ENCODE results near the gene RBBP8NL. TPM values are rescaled to one million over a fixed set of nuclear protein-coding genes. Genes with fewer than 3 reads are reported as not detected.

RBBP8NL gene
- total RNA-seq, 1 experiment from 2014 or later: 1.5 TPM

GRCh38 chr20:62381842-62382241 is 45.5 kb downstream of the RBBP8NL start:
- H3K4me1 Mint-ChIP-seq: peaks cover 25% of the 10 kb centered on the region
- ATAC-seq (no peak), DNase-seq (ENCODE audit: low spot score) (no peak)
- TF ChIP-seq USF1 (CRISPR knock-in tag; IDR thresholded peaks at IDR 0.05) (no peak), FOXP4 (CRISPR knock-in tag; IDR thresholded peaks at IDR 0.05) (no peak), ZBTB43 (CRISPR knock-in tag; IDR thresholded peaks at IDR 0.05) (no peak), ZNF219 (CRISPR knock-in tag; IDR thresholded peaks at IDR 0.05; ENCODE audit: borderline replicate concordance) (no peak), GTF2I (CRISPR knock-in tag; conservative IDR thresholded peaks at IDR 0.05) (no peak), KAT7 (CRISPR knock-in tag; IDR thresholded peaks at IDR 0.05; ENCODE audit: borderline replicate concordance) (no peak), USF2 (CRISPR knock-in tag; IDR thresholded peaks at IDR 0.05) (no peak), ARID4B (CRISPR knock-in tag; IDR thresholded peaks at IDR 0.05; ENCODE audit: borderline replicate concordance) (no peak), TCF7 (CRISPR knock-in tag; IDR thresholded peaks at IDR 0.05; ENCODE audit: low read depth) (no peak), ZNF532 (CRISPR knock-in tag; IDR thresholded peaks at IDR 0.05; ENCODE audit: borderline replicate concordance) (no peak), ATF3 (CRISPR knock-in tag; conservative IDR thresholded peaks at IDR 0.05) (no peak), ZSCAN18 (CRISPR knock-in tag; IDR thresholded peaks at IDR 0.05) (no peak), ZNF416 (CRISPR knock-in tag; IDR thresholded peaks at IDR 0.05) (no peak)
- peak overlapping the region; percentile 0; the same call in 1 of the 2 replicates for H3K27ac Mint-ChIP-seq
- POLR2A ChIA-PET: interaction anchor here (1.3 kb wide), 1 partner anchor 8 kb away, joined by 3 read pairs; no protein-coding TSS in a partner anchor
- H3K4me3 Mint-ChIP-seq: no peak overlapping the region
- no peaks in the 10 kb centered on the region for H3K27me3 Mint-ChIP-seq (ENCODE audit: low read depth)
- H3K9me3 Mint-ChIP-seq: peaks cover 7% of the 10 kb centered on the region
- CTCF ChIA-PET: interaction anchor here (1.1 to 7.4 kb wide), 8 partner anchors 11 to 409 kb away, joined by 4 to 137 read pairs (median 10); partner anchors contain the start of gene LAMA5
- peaks cover 10% of the 10 kb centered on the region for H3K36me3 Mint-ChIP-seq

Data from WTC11 (cell line).